Spleen (tissue), 7 donors: ENCODE measurements around the gene NCF4.

Experiments
- POLR2A ChIP-seq, 3 donors: fragments of 450-650 bp; IDR thresholded peaks; one replicate each; pipeline ENCODE4 v1.5.1; 2017; ENCODE audit warnings: antibody characterized with exemption in 3 of 3, mild to moderate bottlenecking in 1 of 3
- POLR2AphosphoS5 ChIP-seq, 3 donors: sonication (generic); formaldehyde crosslinking; IDR thresholded peaks; one replicate each; pipeline ENCODE4 v1.5.1; 2017; ENCODE audit warnings: antibody characterized with exemption in 3 of 3
- TF ChIP-seq, protein P1 (sequence below), 11 experiments: fragments of 200-600 bp in 7 of 11; fragments of 450-650 bp in 4 of 11; sonication (generic) in 4 of 11; IDR thresholded peaks in 8 of 11; conservative IDR thresholded peaks in 3 of 11; 1 replicate in 7 of 11; 2 replicates in 4 of 11; pipeline versions ENCODE4 v1.4.0 to v1.8.0; 2016 to 2021; ENCODE audit warnings: antibody characterized with exemption in 11 of 11, inconsistent platforms in 4 of 11, mild to moderate bottlenecking in 1 of 11
- donor health status: DM: no; HTN: no; CAD: no; lungs with moderate emphysema.
- donor health status: DM: no; HTN: no; CAD: no.
- donor health status: DM: no; HTN: no; CAD: no.

DNA sequence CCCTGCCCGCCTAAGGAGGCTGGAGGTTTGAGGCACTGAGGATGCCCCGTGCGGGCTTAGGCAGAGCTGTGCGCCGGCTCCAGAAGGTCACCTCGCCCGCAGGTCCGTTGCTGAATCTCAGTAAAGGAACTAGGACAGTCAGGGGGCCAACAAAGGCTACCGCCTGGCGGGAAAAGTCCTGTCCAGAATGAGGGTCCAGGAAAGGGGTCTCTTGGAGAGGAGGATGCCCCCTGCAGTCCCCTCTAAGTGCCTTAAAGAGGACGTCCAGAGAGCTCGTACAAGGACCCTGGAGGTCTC is 44.5 kb upstream of the NCF4 start:
- TF ChIP-seq, protein P1, sequence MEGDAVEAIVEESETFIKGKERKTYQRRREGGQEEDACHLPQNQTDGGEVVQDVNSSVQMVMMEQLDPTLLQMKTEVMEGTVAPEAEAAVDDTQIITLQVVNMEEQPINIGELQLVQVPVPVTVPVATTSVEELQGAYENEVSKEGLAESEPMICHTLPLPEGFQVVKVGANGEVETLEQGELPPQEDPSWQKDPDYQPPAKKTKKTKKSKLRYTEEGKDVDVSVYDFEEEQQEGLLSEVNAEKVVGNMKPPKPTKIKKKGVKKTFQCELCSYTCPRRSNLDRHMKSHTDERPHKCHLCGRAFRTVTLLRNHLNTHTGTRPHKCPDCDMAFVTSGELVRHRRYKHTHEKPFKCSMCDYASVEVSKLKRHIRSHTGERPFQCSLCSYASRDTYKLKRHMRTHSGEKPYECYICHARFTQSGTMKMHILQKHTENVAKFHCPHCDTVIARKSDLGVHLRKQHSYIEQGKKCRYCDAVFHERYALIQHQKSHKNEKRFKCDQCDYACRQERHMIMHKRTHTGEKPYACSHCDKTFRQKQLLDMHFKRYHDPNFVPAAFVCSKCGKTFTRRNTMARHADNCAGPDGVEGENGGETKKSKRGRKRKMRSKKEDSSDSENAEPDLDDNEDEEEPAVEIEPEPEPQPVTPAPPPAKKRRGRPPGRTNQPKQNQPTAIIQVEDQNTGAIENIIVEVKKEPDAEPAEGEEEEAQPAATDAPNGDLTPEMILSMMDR (IDR thresholded peaks at IDR 0.05 in 8 of 11, conservative IDR thresholded peaks at IDR 0.05 in 3 of 11) = no peak
- no peak for TF ChIP-seq POLR2AphosphoS5 (IDR thresholded peaks at IDR 0.05)
- TF ChIP-seq POLR2A (IDR thresholded peaks at IDR 0.05) = no peak
